Adrenal gland (tissue), 12 donors: ENCODE data around the gene SDK2. TPM values are rescaled to one million over a fixed set of nuclear protein-coding genes. Genes with fewer than 3 reads are reported as not detected.

Experiments
- DNase-seq, 7 donors: peaks; one replicate each; pipeline ENCODE4 v3.0.0-alpha.2; 2019 to 2020
- H3K27ac ChIP-seq, 5 donors: fragments of 200-600 bp; sonication (generic) in 4 of 5; 1 replicate in 3 of 5; 2 replicates in 2 of 5; pipeline versions ENCODE4 v1.5.1 to v1.8.0; 2016 to 2020; ENCODE audit warnings: mild to moderate bottlenecking in 1 of 5
- H3K27me3 ChIP-seq: fragments of 200-600 bp; 2 replicates; pipeline ENCODE4 v1.8.0; 2021
- H3K36me3 ChIP-seq, 2 donors: fragments of 200-600 bp; replicated peaks in 1 of 2; 1 replicate in 1 of 2; 2 replicates in 1 of 2; pipeline versions ENCODE4 v1.5.1 to v1.8.0; 2018 to 2022
- H3K4me1 ChIP-seq, 2 donors: fragments of 200-600 bp; replicated peaks in 1 of 2; 1 replicate in 1 of 2; 2 replicates in 1 of 2; pipeline versions ENCODE4 v1.5.1 to v1.8.0; 2018 to 2021
- H3K4me3 ChIP-seq, 4 donors: fragments of 200-600 bp; sonication (generic) in 3 of 4; one replicate each; pipeline ENCODE4 v1.5.1; 2016 to 2018
- H3K9me3 ChIP-seq, 3 donors: fragments of 200-600 bp; sonication (generic) in 1 of 3; replicated peaks in 1 of 3; 1 replicate in 2 of 3; 2 replicates in 1 of 3; pipeline versions ENCODE4 v1.5.1 to v1.8.0; 2016 to 2021
- CTCF ChIP-seq, 6 experiments: fragments of 450-650 bp in 4 of 6; fragments of 200-600 bp in 2 of 6; sonication (generic) in 1 of 6; IDR thresholded peaks; 1 replicate in 5 of 6; 2 replicates in 1 of 6; pipeline versions ENCODE4 v1.5.1 to v1.8.0; 2016 to 2021; ENCODE audit warnings: antibody characterized with exemption in 6 of 6, mild to moderate bottlenecking in 2 of 6, moderate library complexity in 1 of 6
- POLR2A ChIP-seq, 2 donors: fragments of 450-650 bp; IDR thresholded peaks; one replicate each; pipeline ENCODE4 v1.6.1; 2017; ENCODE audit warnings: antibody characterized with exemption in 2 of 2, mild to moderate bottlenecking in 2 of 2, moderate library complexity in 1 of 2
- WGBS, 4 donors: extraction: QIAGEN DNeasy Blood & Tissue Kit in 2 of 4; methylation state at CpG; one replicate each; pipeline versions ENCODE4 v1.1.5 to v1.1.7; 2013 to 2017; 5-methylcytosine and 5-hydroxymethylcytosine counted together
- intact Hi-C, 2 donors: fragments of 100-400 bp; cut with DNase I; formaldehyde crosslinking; loops; one replicate each; pipeline versions ENCODE4 v1.14.1 to v1.15.0; 2022 to 2023
- polyA plus RNA-seq, 3 donors: library from polyadenylated mRNA; stranded (reverse); fragments of 200-250 nt in 2 of 3; fragments of 350-450 nt in 1 of 3; fragmentation: Illumina TruSeq in 1 of 3; extraction: RNeasy Lipid Tissue Mini Kit (QIAGEN cat#74804) in 1 of 3; gene quantifications; one replicate each; pipeline ENCODE4 v1.2.3, GENCODE V29; 2013 to 2014
- total RNA-seq, 9 donors: library from RNA; depleted of rRNA in 4 of 9; stranded (reverse); fragments of >200 nt in 4 of 9; fragments of 120-200 nt in 1 of 9; fragmentation: NEBNext Ultra II Directional in 1 of 9; extraction: Animal tissue kit (Norgen Biotek cat#: 25700) in 1 of 9; gene quantifications; one replicate each; pipeline versions ENCODE4 v1.1.0 to v1.2.4, GENCODE V29; 2013 to 2023
- donor health status: healthy with polysubstance abuse.
- donor health status: Bipolar disorder and iron deficiency.
- donor health status: DM: yes; HTN: yes; CAD: no.
- donor health status: DM: no; HTN: no; CAD: no.
- donor health status: DM: no; HTN: no; CAD: no.
- donor health status: DM: yes; HTN: yes; CAD: no.

Gene SDK2
- total and polyA plus RNA-seq, 12 donors = 0.27 to 2.1 (median 0.84) TPM

- WGBS, 4 donors = 67 to 73% (median 69%) methylated on average over 7 of the region's 7 CpGs
- DNase-seq = no peak
- H3K27me3 ChIP-seq = no peaks in the 10 kb centered on the region
- TF ChIP-seq CTCF (IDR thresholded peaks at IDR 0.05) = no peak
- TF ChIP-seq POLR2A (IDR thresholded peaks at IDR 0.05) = no peak
- H3K9me3 ChIP-seq = no peaks in the 10 kb centered on the region
- intact Hi-C loops = no loop called here
- H3K36me3 ChIP-seq = no peaks in the 10 kb centered on the region
- H3K4me3 ChIP-seq = no peak overlapping the region
- H3K4me1 ChIP-seq = no peaks in the 10 kb centered on the region
- no peak overlapping the region for H3K27ac ChIP-seq
Measured at GRCh38 chr17:73678999-73679398, 34.8 kb upstream of the SDK2 start.

GRCh38 chr17:73669771-73670170 is 25.5 kb upstream of the SDK2 start:
- intact Hi-C loops = no loop called here
- no peak overlapping the region for H3K27ac ChIP-seq
- no peaks in the 10 kb centered on the region for H3K27me3 ChIP-seq
- no peaks in the 10 kb centered on the region for H3K4me1 ChIP-seq
- no peaks in the 10 kb centered on the region for H3K36me3 ChIP-seq
- TF ChIP-seq CTCF (IDR thresholded peaks at IDR 0.05) (no peak), POLR2A (IDR thresholded peaks at IDR 0.05) (no peak)
- DNase-seq = no peak
- no peaks in the 10 kb centered on the region for H3K9me3 ChIP-seq
- no peak overlapping the region for H3K4me3 ChIP-seq
- WGBS, 4 donors = 76 to 84% (median 82%) methylated on average over 3 of the region's 3 CpGs

GRCh38 chr17:73667181-73667959 is 23.1 kb upstream of the SDK2 start:
- no peak for TF ChIP-seq POLR2A (IDR thresholded peaks at IDR 0.05)
- TF ChIP-seq CTCF (IDR thresholded peaks at IDR 0.05) = no peak
- Histone ChIP-seq H3K4me3 (no peak overlapping the region), H3K36me3 (no peaks in the 10 kb centered on the region), H3K27me3 (no peaks in the 10 kb centered on the region), H3K27ac (no peak overlapping the region), H3K4me1 (no peaks in the 10 kb centered on the region), H3K9me3 (no peaks in the 10 kb centered on the region)
- intact Hi-C loops = no loop called here
- WGBS, 4 donors = 51 to 67% (median 64%) methylated on average over 9 of the region's 9 CpGs
- peak in 4 of 7 donors; percentile 28 to 48 (median 39) for DNase-seq

- intact Hi-C loops = no loop called here
- H3K4me3 ChIP-seq = no peak overlapping the region
- no peaks in the 10 kb centered on the region for H3K4me1 ChIP-seq
- no peaks in the 10 kb centered on the region for H3K36me3 ChIP-seq
- no peak for TF ChIP-seq POLR2A (IDR thresholded peaks at IDR 0.05)
- TF ChIP-seq CTCF (IDR thresholded peaks at IDR 0.05) = no peak
- no peak for DNase-seq
- WGBS, 4 donors = 83 to 96% (median 84%) methylated on average over 1 of the region's 1 CpG
- H3K9me3 ChIP-seq = no peaks in the 10 kb centered on the region
- H3K27me3 ChIP-seq = no peaks in the 10 kb centered on the region
- no peak overlapping the region for H3K27ac ChIP-seq
Measured at GRCh38 chr17:73663614-73664013, 19.4 kb upstream of the SDK2 start.
